ENCODE results near the gene ASIC4. TPM values are rescaled to one million over a fixed set of nuclear protein-coding genes. Genes with fewer than 3 reads are reported as not detected.

ASIC4 gene
- polyA plus RNA-seq, 1 experiment, result not detected

- Histone ChIP-seq H3K27me3 (ENCODE audit: control insufficient read depth, insufficient read depth, low read length) (peaks cover 13% of the 10 kb centered on the region), H3K27ac (ENCODE audit: low read depth, low read length) (no peak overlapping the region), H3K9me3 (ENCODE audit: control insufficient read depth, insufficient read depth, low read length) (no peaks in the 10 kb centered on the region; the same call in 1 of the 2 replicates), H3K4me3 (ENCODE audit: low read depth, low read length) (no peak overlapping the region)
- ChIA-PET CTCF (interaction anchor here (0.9 to 1.2 kb wide), 3 partner anchors 37 to 148 kb away, joined by 4 read pairs; no protein-coding TSS in a partner anchor), POLR2A (interaction anchor here (0.6 kb wide), 1 partner anchor 37 kb away, joined by 4 read pairs; no protein-coding TSS in a partner anchor)
- DNase-seq (ENCODE audit: low read depth, low spot score), result no peak
- TF ChIP-seq CTCF (IDR thresholded peaks at IDR 0.05; ENCODE audit: low read depth, low read length), result no peak
Measured at GRCh38 chr2:219536425-219536824, 22.1 kb downstream of the ASIC4 start.

- no peak for DNase-seq (ENCODE audit: low read depth, low spot score)
- Histone ChIP-seq H3K27me3 (ENCODE audit: control insufficient read depth, insufficient read depth, low read length) (peaks cover 10% of the 10 kb centered on the region), H3K9me3 (ENCODE audit: control insufficient read depth, insufficient read depth, low read length) (no peaks in the 10 kb centered on the region; the same call in 1 of the 2 replicates), H3K4me3 (ENCODE audit: low read depth, low read length) (no peak overlapping the region), H3K27ac (ENCODE audit: low read depth, low read length) (no peak overlapping the region)
- no peak for TF ChIP-seq CTCF (IDR thresholded peaks at IDR 0.05; ENCODE audit: low read depth, low read length)
- ChIA-PET CTCF (interaction anchor here (0.9 to 1.5 kb wide), 4 partner anchors 15 to 148 kb away, joined by 3 to 5 read pairs (median 4); a partner anchor contains a TSS), POLR2A (interaction anchor here (0.6 kb wide), 1 partner anchor 37 kb away, joined by 4 read pairs; no protein-coding TSS in a partner anchor)
Measured at GRCh38 chr2:219536967-219537366, 22.7 kb downstream of the ASIC4 start.

- DNase-seq (ENCODE audit: low read depth, low spot score), result no peak
- Histone ChIP-seq H3K4me3 (ENCODE audit: low read depth, low read length) (no peak overlapping the region), H3K27ac (ENCODE audit: low read depth, low read length) (no peak overlapping the region), H3K27me3 (ENCODE audit: control insufficient read depth, insufficient read depth, low read length) (peaks cover 7% of the 10 kb centered on the region), H3K9me3 (ENCODE audit: control insufficient read depth, insufficient read depth, low read length) (no peaks in the 10 kb centered on the region; the same call in 1 of the 2 replicates)
- no peak for TF ChIP-seq CTCF (IDR thresholded peaks at IDR 0.05; ENCODE audit: low read depth, low read length)
- ChIA-PET POLR2A (interaction anchor here (0.6 kb wide), 1 partner anchor 16 kb away, joined by 8 read pairs; no protein-coding TSS in a partner anchor), CTCF (interaction anchor here (1.1 to 1.7 kb wide), 6 partner anchors 8 to 152 kb away, joined by 3 to 6 read pairs (median 4); a partner anchor contains a TSS)
Measured at GRCh38 chr2:219537657-219538488, 23.6 kb downstream of the ASIC4 start.

- peak overlapping the region; percentile 21 for H3K27ac ChIP-seq (ENCODE audit: low read depth, low read length)
- H3K4me3 ChIP-seq (ENCODE audit: low read depth, low read length), result no peak overlapping the region
- TF ChIP-seq CTCF (IDR thresholded peaks at IDR 0.05; ENCODE audit: low read depth, low read length), result no peak
- ChIA-PET POLR2A (no interaction called here), CTCF (interaction anchor here (1.4 to 1.7 kb wide), 3 partner anchors 9 to 152 kb away, joined by 4 to 6 read pairs (median 4); no protein-coding TSS in a partner anchor)
- H3K9me3 ChIP-seq (ENCODE audit: control insufficient read depth, insufficient read depth, low read length), result no peaks in the 10 kb centered on the region; the same call in 1 of the 2 replicates
- no peak for DNase-seq (ENCODE audit: low read depth, low spot score)
- H3K27me3 ChIP-seq (ENCODE audit: control insufficient read depth, insufficient read depth, low read length), result peaks cover under 1% of the 10 kb centered on the region
Measured at GRCh38 chr2:219538504-219538951, 24.2 kb downstream of the ASIC4 start.

All from AG04450 (cell line).